Measurements from ENCODE around the gene ADPRHL1.
A peak's percentile ranks its signal among the peaks of the same experiment; 100 is the strongest.

The ADPRHL1 gene

DNA sequence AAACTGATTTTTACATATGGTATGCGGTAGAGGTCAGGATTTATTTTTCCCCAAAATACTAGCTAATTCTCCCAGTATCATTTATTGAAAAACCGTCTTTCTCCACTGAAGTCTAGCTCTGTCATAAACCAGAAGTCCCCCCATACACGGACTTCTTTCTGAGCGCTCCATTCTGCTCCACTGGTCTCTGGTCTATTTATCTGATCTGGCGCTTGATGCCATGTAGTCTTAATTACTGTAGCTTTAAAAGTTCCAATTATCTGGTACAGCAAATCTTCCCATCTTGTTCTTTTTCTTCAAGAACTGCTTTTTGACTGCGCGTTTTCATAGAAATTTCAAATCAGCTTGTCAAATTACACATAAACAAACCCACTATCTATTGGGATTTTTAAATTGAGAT lies 23.5 kb upstream of the ADPRHL1 start:
- H3K79me1 ChIP-seq (ENCODE audit: low read length), result no peaks in the 10 kb centered on the region
- H4K8ac ChIP-seq (ENCODE audit: low read depth, low read length), result no peak overlapping the region
- WGBS (ENCODE audit: extremely low coverage, insufficient coverage, insufficient read length), result no CpG with 5 or more reads among the region's 7 CpGs
- H3K9me3 ChIP-seq (ENCODE audit: insufficient read depth, low read depth, low read length), result no peaks in the 10 kb centered on the region
- no peak overlapping the region for H3K23ac ChIP-seq (ENCODE audit: low read length)
- no peaks in the 10 kb centered on the region for H3K79me2 ChIP-seq (ENCODE audit: control insufficient read depth, insufficient read depth, low read length, poor library complexity)
- H3K4me3 ChIP-seq (ENCODE audit: low read depth, low read length), result no peak overlapping the region
- no peak overlapping the region for H2BK5ac ChIP-seq (ENCODE audit: low read depth, low read length, poor library complexity)
- H3K9ac ChIP-seq (ENCODE audit: low read length), result no peak overlapping the region
- H3K18ac ChIP-seq (ENCODE audit: low read length), result no peak overlapping the region
- no peak overlapping the region for H3K4ac ChIP-seq (ENCODE audit: low read depth, low read length)
- no peak overlapping the region for H3K27ac ChIP-seq (ENCODE audit: low read depth, low read length)
- DNase-seq, result no peak
- H4K91ac ChIP-seq (ENCODE audit: low read depth, low read length), result no peak overlapping the region
- H3K14ac ChIP-seq (ENCODE audit: low read length), result no peak overlapping the region
- H3K27me3 ChIP-seq (ENCODE audit: insufficient read depth, low read length), result no peaks in the 10 kb centered on the region
- peaks cover 2 to 5% of the 10 kb centered on the region in 2 experiments for H3K4me1 ChIP-seq (ENCODE audit: control insufficient read depth in 1 of 2, insufficient read depth in 2 of 2, low read length in 2 of 2)
- no peak overlapping the region for H2BK12ac ChIP-seq (ENCODE audit: low read length)
- no peak overlapping the region for H3K4me2 ChIP-seq (ENCODE audit: low read length)
- no peak overlapping the region for H2AFZ ChIP-seq (ENCODE audit: insufficient read depth, low read length, poor library complexity)
- no peak overlapping the region for H2AK5ac ChIP-seq (ENCODE audit: low read length)
- no peak overlapping the region for H4K12ac ChIP-seq (ENCODE audit: low read depth, low read length)
- H2BK120ac ChIP-seq (ENCODE audit: insufficient read depth, low read length, poor library complexity), result no peak overlapping the region
- H3K36me3 ChIP-seq (ENCODE audit: control insufficient read depth in 1 of 2, insufficient read depth in 2 of 2, low read length in 2 of 2), result peaks cover 29 to 39% of the 10 kb centered on the region in 2 experiments

DNA sequence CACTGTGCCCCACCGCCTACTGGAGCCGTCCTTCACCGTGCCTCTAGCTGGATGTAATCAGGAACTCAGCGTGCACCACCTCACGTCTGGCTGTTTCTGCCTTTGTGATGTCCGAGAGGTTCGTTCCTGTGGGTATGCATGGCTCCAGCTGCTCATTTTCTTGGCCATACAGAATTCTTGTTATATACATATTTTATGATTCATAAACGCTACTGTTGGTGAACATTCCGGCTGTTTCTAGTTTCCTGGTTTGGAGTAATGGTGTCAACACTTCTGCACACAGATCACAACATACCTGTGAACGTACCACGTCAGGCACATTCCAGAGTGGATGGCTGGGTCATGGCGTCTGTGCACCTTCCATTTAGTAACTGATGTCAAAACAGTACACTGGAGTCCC lies 22.6 kb upstream of the ADPRHL1 start:
- Histone ChIP-seq H3K4me1 (ENCODE audit: control insufficient read depth in 1 of 2, insufficient read depth in 2 of 2, low read length in 2 of 2) (peaks cover 2 to 5% of the 10 kb centered on the region in 2 experiments), H3K4me2 (ENCODE audit: low read length) (no peak overlapping the region), H3K9me3 (ENCODE audit: insufficient read depth, low read depth, low read length) (no peaks in the 10 kb centered on the region), H3K14ac (ENCODE audit: low read length) (no peak overlapping the region), H2BK12ac (ENCODE audit: low read length) (no peak overlapping the region), H2BK120ac (ENCODE audit: insufficient read depth, low read length, poor library complexity) (no peak overlapping the region), H4K91ac (ENCODE audit: low read depth, low read length) (no peak overlapping the region), H3K79me2 (ENCODE audit: control insufficient read depth, insufficient read depth, low read length, poor library complexity) (no peaks in the 10 kb centered on the region), H3K4me3 (ENCODE audit: low read depth, low read length) (no peak overlapping the region), H3K23ac (ENCODE audit: low read length) (no peak overlapping the region), H3K9ac (ENCODE audit: low read length) (no peak overlapping the region), H2BK5ac (ENCODE audit: low read depth, low read length, poor library complexity) (no peak overlapping the region), H3K79me1 (ENCODE audit: low read length) (no peaks in the 10 kb centered on the region), H4K12ac (ENCODE audit: low read depth, low read length) (no peak overlapping the region), H4K8ac (ENCODE audit: low read depth, low read length) (no peak overlapping the region), H2AK5ac (ENCODE audit: low read length) (no peak overlapping the region), H3K36me3 (ENCODE audit: control insufficient read depth in 1 of 2, insufficient read depth in 2 of 2, low read length in 2 of 2) (peaks cover 31 to 42% of the 10 kb centered on the region in 2 experiments), H2AFZ (ENCODE audit: insufficient read depth, low read length, poor library complexity) (no peak overlapping the region), H3K27ac (ENCODE audit: low read depth, low read length) (no peak overlapping the region), H3K27me3 (ENCODE audit: insufficient read depth, low read length) (no peaks in the 10 kb centered on the region), H3K4ac (ENCODE audit: low read depth, low read length) (no peak overlapping the region), H3K18ac (ENCODE audit: low read length) (no peak overlapping the region)
- no CpG with 5 or more reads among the region's 12 CpGs for WGBS (ENCODE audit: extremely low coverage, insufficient coverage, insufficient read length)
- DNase-seq, result peak; percentile 70 to 89

DNA sequence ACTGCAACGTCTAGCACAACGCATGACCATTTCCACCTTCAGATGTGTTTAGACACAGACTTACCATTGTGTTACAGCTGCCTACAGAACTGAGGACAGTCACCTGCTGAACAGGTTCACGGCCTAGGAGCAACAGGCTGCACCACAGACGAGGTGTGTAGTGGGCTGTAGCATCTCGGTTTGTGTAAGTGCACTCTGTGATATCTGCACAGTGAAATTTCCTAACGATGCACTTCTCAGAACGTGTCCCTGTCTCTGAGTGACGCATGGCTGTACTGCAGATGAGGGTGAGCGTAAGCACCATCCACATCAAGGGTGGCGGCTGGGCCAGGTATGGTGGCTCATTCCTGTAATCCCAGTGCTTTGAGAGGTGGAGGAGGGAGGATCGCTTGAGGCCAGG lies 22.0 kb upstream of the ADPRHL1 start:
- Histone ChIP-seq H4K12ac (ENCODE audit: low read depth, low read length) (no peak overlapping the region), H3K23ac (ENCODE audit: low read length) (no peak overlapping the region), H4K8ac (ENCODE audit: low read depth, low read length) (no peak overlapping the region), H3K4ac (ENCODE audit: low read depth, low read length) (no peak overlapping the region), H3K4me2 (ENCODE audit: low read length) (no peak overlapping the region), H3K27me3 (ENCODE audit: insufficient read depth, low read length) (no peaks in the 10 kb centered on the region), H3K14ac (ENCODE audit: low read length) (no peak overlapping the region), H3K79me1 (ENCODE audit: low read length) (no peaks in the 10 kb centered on the region), H3K4me1 (ENCODE audit: control insufficient read depth in 1 of 2, insufficient read depth in 2 of 2, low read length in 2 of 2) (peaks cover 2 to 5% of the 10 kb centered on the region in 2 experiments), H2BK12ac (ENCODE audit: low read length) (no peak overlapping the region), H3K79me2 (ENCODE audit: control insufficient read depth, insufficient read depth, low read length, poor library complexity) (no peaks in the 10 kb centered on the region), H2AFZ (ENCODE audit: insufficient read depth, low read length, poor library complexity) (no peak overlapping the region), H3K27ac (ENCODE audit: low read depth, low read length) (no peak overlapping the region), H3K9me3 (ENCODE audit: insufficient read depth, low read depth, low read length) (no peaks in the 10 kb centered on the region), H3K4me3 (ENCODE audit: low read depth, low read length) (no peak overlapping the region), H4K91ac (ENCODE audit: low read depth, low read length) (no peak overlapping the region), H3K36me3 (ENCODE audit: control insufficient read depth in 1 of 2, insufficient read depth in 2 of 2, low read length in 2 of 2) (peaks cover 31 to 42% of the 10 kb centered on the region in 2 experiments), H2BK5ac (ENCODE audit: low read depth, low read length, poor library complexity) (no peak overlapping the region), H3K18ac (ENCODE audit: low read length) (no peak overlapping the region), H3K9ac (ENCODE audit: low read length) (no peak overlapping the region), H2BK120ac (ENCODE audit: insufficient read depth, low read length, poor library complexity) (no peak overlapping the region), H2AK5ac (ENCODE audit: low read length) (no peak overlapping the region)
- DNase-seq, result peak; percentile 54 to 85
- WGBS (ENCODE audit: extremely low coverage, insufficient coverage, insufficient read length), result no CpG with 5 or more reads among the region's 11 CpGs

DNA sequence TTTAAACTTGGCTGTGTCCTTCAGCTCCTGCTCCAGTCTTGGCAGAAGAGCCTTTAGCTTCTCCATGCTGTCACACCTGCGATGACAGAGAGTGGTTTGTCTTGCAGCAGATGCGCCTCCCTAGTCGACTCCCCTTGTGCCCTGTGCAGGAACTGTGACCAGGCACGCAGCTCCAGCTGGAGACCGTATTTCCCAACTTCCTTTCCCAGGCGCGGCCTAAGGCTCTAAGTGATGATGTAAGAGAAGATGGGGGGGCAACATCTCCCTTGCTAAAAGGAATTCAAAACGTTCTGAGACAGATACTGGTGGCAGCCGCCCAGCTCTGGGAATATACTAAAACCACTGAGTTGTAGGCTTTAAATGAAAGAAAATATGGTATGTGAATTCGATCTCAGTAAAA lies 20.9 kb upstream of the ADPRHL1 start:
- DNase-seq, result peak; percentile 89 to 95
- Histone ChIP-seq H3K79me2 (ENCODE audit: control insufficient read depth, insufficient read depth, low read length, poor library complexity) (no peaks in the 10 kb centered on the region), H3K23ac (ENCODE audit: low read length) (no peak overlapping the region), H2AK5ac (ENCODE audit: low read length) (no peak overlapping the region), H2BK5ac (ENCODE audit: low read depth, low read length, poor library complexity) (no peak overlapping the region), H3K36me3 (ENCODE audit: control insufficient read depth in 1 of 2, insufficient read depth in 2 of 2, low read length in 2 of 2) (peaks cover 28 to 36% of the 10 kb centered on the region in 2 experiments), H3K4me2 (ENCODE audit: low read length) (no peak overlapping the region), H3K79me1 (ENCODE audit: low read length) (peaks cover 3% of the 10 kb centered on the region), H2BK120ac (ENCODE audit: insufficient read depth, low read length, poor library complexity) (no peak overlapping the region), H4K12ac (ENCODE audit: low read depth, low read length) (no peak overlapping the region), H3K4me1 (ENCODE audit: control insufficient read depth in 1 of 2, insufficient read depth in 2 of 2, low read length in 2 of 2) (peaks cover 5 to 10% of the 10 kb centered on the region in 2 experiments), H2BK12ac (ENCODE audit: low read length) (no peak overlapping the region), H3K14ac (ENCODE audit: low read length) (no peak overlapping the region), H3K4ac (ENCODE audit: low read depth, low read length) (no peak overlapping the region), H4K8ac (ENCODE audit: low read depth, low read length) (no peak overlapping the region), H3K9ac (ENCODE audit: low read length) (no peak overlapping the region), H3K9me3 (ENCODE audit: insufficient read depth, low read depth, low read length) (no peaks in the 10 kb centered on the region), H3K18ac (ENCODE audit: low read length) (no peak overlapping the region), H3K27me3 (ENCODE audit: insufficient read depth, low read length) (no peaks in the 10 kb centered on the region), H2AFZ (ENCODE audit: insufficient read depth, low read length, poor library complexity) (no peak overlapping the region), H3K27ac (ENCODE audit: low read depth, low read length) (no peak overlapping the region), H4K91ac (ENCODE audit: low read depth, low read length) (no peak overlapping the region), H3K4me3 (ENCODE audit: low read depth, low read length) (no peak overlapping the region)
- WGBS (ENCODE audit: extremely low coverage, insufficient coverage, insufficient read length), result no CpG with 5 or more reads among the region's 10 CpGs

All from trophoblast cell (in vitro differentiated cells and primary cell).